Calu3 (cell line): ENCODE results near the gene EIF2B5. TPM values are rescaled to one million over a fixed set of nuclear protein-coding genes. Genes with fewer than 3 reads are reported as not detected.

ENCODE experiments used
- BruUV-seq: library from RNA; stranded (reverse); fragments of 400-500 nt; replicated peaks from 2 replicates; lab custom pipeline; 2021; lab: Mats Ljungman, UMichigan
- CTCF ChIA-PET: fragments of 300-600 bp; sonication (Branson Sonifier 250); formaldehyde crosslinking; loops from one replicate; lab custom pipeline; 2022; ENCODE audit warnings: antibody characterized with exemption; lab: Charles Lee
- DNase-seq: peaks from one replicate; pipeline ENCODE4 v3.0.0; 2022
- H3K27ac Mint-ChIP-seq: one replicate; pipeline ENCODE4 v1.8.0; 2022; ENCODE audit warnings: mixed read lengths; ENCODE audit not compliant: unreplicated experiment
- H3K27me3 Mint-ChIP-seq: one replicate; pipeline ENCODE4 v1.8.0; 2022; ENCODE audit warnings: mixed read lengths; ENCODE audit not compliant: unreplicated experiment
- H3K36me3 Mint-ChIP-seq: one replicate; pipeline ENCODE4 v1.8.0; 2022; ENCODE audit warnings: mild to moderate bottlenecking, moderate library complexity, mixed read lengths; ENCODE audit not compliant: insufficient read depth, unreplicated experiment
- H3K4me1 Mint-ChIP-seq: one replicate; pipeline ENCODE4 v1.8.0; 2022; ENCODE audit warnings: mild to moderate bottlenecking, low read depth, mixed read lengths; ENCODE audit not compliant: unreplicated experiment
- H3K4me3 Mint-ChIP-seq: one replicate; pipeline ENCODE4 v1.8.0; 2022; ENCODE audit warnings: mild to moderate bottlenecking, low read depth, moderate library complexity, mixed read lengths; ENCODE audit not compliant: unreplicated experiment
- H3K9me3 Mint-ChIP-seq: one replicate; pipeline ENCODE4 v1.8.0; 2022; ENCODE audit warnings: low read depth, mixed read lengths; ENCODE audit not compliant: unreplicated experiment
- CTCF ChIP-seq: fragments of 200-600 bp; IDR thresholded peaks from one replicate; pipeline ENCODE4 v1.8.0; 2022; ENCODE audit warnings: antibody characterized with exemption; ENCODE audit not compliant: unreplicated experiment
- intact Hi-C: fragments of 100-400 bp; cut with micrococcal nuclease; formaldehyde crosslinking; loops from one replicate; pipeline ENCODE4 v1.10.0; 2022; ENCODE audit not compliant: unreplicated experiment
- total RNA-seq: library from RNA; stranded (reverse); gene quantifications from 2 replicates; pipeline ENCODE4 v1.2.3, GENCODE V29; 2022

Gene EIF2B5
- total RNA-seq, 1 experiment from 2014 or later, result 79.6 TPM

DNA sequence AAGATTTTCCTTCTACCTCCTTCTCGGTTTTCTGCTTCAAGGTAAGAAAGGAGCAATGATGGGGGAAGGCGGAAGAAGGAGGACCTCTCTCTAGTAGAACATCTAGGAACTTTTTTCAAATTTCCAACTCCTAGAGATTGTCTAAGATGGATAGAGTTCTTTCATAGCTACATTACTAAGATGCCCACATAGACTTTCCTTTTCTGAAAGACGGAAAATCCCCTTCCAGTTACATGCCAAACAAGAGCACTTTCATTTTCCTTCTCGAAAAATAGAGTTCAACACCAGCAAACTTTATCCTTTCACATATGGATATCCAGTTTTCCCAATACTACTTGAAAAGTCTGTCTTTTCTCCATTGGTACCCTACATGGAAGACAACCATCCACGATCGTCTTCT lies 37.6 kb upstream of the EIF2B5 start:
- no TSS peak for BruUV-seq
- CTCF ChIA-PET, result no interaction called here
- peaks cover 5% of the 10 kb centered on the region for H3K36me3 Mint-ChIP-seq
- H3K4me3 Mint-ChIP-seq, result no peak overlapping the region
- no peaks in the 10 kb centered on the region for H3K4me1 Mint-ChIP-seq
- H3K27me3 Mint-ChIP-seq, result peaks cover 28% of the 10 kb centered on the region
- intact Hi-C loops, result no loop called here
- no peaks in the 10 kb centered on the region for H3K9me3 Mint-ChIP-seq
- TF ChIP-seq CTCF, result no peak
- H3K27ac Mint-ChIP-seq, result no peak overlapping the region
- DNase-seq, result no peak

DNA sequence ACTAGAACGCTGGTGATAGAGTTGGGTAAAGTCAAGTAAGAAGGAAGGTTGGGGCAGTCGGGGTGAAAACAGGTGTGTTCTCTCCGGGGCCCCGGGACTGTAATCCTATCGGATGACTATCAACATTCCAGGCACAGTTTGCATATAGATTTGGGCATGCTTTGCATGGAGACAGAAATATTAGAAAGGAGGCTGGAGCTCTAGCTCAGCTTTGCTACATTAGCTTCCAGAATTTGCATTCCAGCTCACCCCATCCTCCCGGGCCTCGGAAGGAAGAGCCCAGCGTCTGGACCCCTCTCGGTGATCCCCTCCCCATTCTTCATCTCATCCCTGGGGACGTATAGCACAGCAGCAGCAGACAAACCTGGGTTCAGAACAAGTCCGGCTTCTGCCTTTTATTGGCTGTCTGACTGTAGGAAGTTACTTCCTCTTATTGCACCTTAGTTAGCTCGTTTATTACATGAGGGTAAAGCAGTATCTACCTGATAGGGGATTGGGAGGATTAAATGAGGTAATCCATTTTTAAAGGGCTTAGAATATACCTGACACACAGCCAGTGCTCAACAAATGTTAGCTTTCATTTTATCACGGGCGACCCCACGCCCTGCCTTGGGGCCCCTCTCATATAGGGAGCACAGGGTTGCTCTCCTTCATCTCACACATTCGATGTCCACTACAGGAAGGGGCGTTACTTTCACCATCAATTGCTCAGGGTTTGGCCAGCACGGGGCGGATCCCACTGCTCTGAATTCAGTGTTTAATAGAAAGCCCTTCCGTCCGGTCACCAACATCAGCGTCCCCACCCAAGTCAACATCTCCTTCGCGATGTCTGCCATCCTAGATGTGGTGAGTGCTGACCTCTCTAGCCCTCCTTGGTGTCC lies 35.1 kb upstream of the EIF2B5 start:
- Mint-ChIP-seq H3K27me3 (peaks cover 38% of the 10 kb centered on the region), H3K4me3 (no peak overlapping the region), H3K9me3 (no peaks in the 10 kb centered on the region), H3K36me3 (no peaks in the 10 kb centered on the region), H3K4me1 (no peaks in the 10 kb centered on the region), H3K27ac (no peak overlapping the region)
- CTCF ChIA-PET, result interaction anchor here (0.5 kb wide), 1 partner anchor 187 kb away, joined by 3 read pairs; no protein-coding TSS in a partner anchor
- TF ChIP-seq CTCF, result no peak
- intact Hi-C loops, result no loop called here
- no TSS peak for BruUV-seq
- no peak for DNase-seq

DNA sequence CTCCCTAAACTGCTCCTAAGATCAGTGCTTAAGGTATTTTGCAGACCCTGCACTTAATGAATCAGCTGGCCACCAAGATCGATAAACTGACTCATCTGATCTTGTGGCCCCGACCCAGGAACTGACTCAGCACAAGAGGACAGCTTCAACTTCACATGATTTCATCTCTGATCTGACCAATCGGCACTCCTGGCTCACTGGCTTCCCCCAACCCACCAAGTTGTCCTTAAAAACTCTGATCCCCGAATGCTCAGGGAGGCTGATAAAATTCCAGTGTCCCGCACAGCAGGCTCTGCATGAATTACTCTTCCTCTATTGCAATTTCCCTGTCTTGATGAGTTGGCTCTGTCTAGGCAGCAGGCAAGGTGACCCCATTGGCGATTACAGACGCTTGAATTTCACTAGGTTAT lies 24.8 kb upstream of the EIF2B5 start:
- Mint-ChIP-seq H3K27me3 (peaks cover 19% of the 10 kb centered on the region), H3K4me1 (peaks cover 9% of the 10 kb centered on the region), H3K4me3 (peak overlapping the region; percentile 36), H3K36me3 (peaks cover 7% of the 10 kb centered on the region), H3K9me3 (no peaks in the 10 kb centered on the region), H3K27ac (peak overlapping the region; percentile 27)
- CTCF ChIA-PET, result interaction anchor here (0.9 to 1.1 kb wide), 2 partner anchors 10 to 24 kb away, joined by 5 to 8 read pairs; partner anchors contain the start of gene EIF2B5
- TF ChIP-seq CTCF, result no peak
- no TSS peak for BruUV-seq
- intact Hi-C loops, result no loop called here
- DNase-seq, result peak; percentile 81

- no peak for DNase-seq
- CTCF ChIA-PET, result interaction anchor here (0.7 to 1.4 kb wide), 2 partner anchors 11 to 212 kb away, joined by 3 read pairs; no protein-coding TSS in a partner anchor
- no peaks in the 10 kb centered on the region for H3K9me3 Mint-ChIP-seq
- no peak overlapping the region for H3K27ac Mint-ChIP-seq
- H3K4me3 Mint-ChIP-seq, result no peak overlapping the region
- intact Hi-C loops, result loop anchor here (2.0 kb wide), 1 partner anchor 77 kb away; no protein-coding TSS in a partner anchor
- no peaks in the 10 kb centered on the region for H3K4me1 Mint-ChIP-seq
- no peaks in the 10 kb centered on the region for H3K36me3 Mint-ChIP-seq
- peaks cover 25% of the 10 kb centered on the region for H3K27me3 Mint-ChIP-seq
- no peak for TF ChIP-seq CTCF
- BruUV-seq, result no TSS peak
Measured at GRCh38 chr3:184116017-184116416, 19.1 kb upstream of the EIF2B5 start.
